NB4 (cell line): ENCODE measurements around the gene DNMT3A.

Experiments used
- DNase-seq: peaks from one replicate; pipeline ENCODE4 v3.0.0; 2010; ENCODE audit warnings: low read depth
- H3K4me3 ChIP-seq: one replicate; pipeline ENCODE4 v1.5.1; 2011; ENCODE audit warnings: mild to moderate bottlenecking, low read depth, low read length, moderate library complexity
- CTCF ChIP-seq: IDR thresholded peaks from one replicate; pipeline ENCODE4 v1.5.1; 2012; ENCODE audit warnings: low read depth, low read length
- MAX ChIP-seq: IDR thresholded peaks from 2 replicates; pipeline ENCODE4 v1.6.1; 2011; ENCODE audit warnings: low read depth, low read length
- MYC ChIP-seq: IDR thresholded peaks from 2 replicates; pipeline ENCODE4 v1.6.1; 2011; ENCODE audit warnings: low read depth, low read length
- POLR2A ChIP-seq: IDR thresholded peaks from 2 replicates; pipeline ENCODE4 v1.6.1; 2011; ENCODE audit warnings: mild to moderate bottlenecking; ENCODE audit not compliant: insufficient read length; ENCODE audit errors: extremely low read depth

Gene DNMT3A

GRCh38 chr2:25309402-25309801, 32.3 kb downstream of the DNMT3A start:
- DNase-seq = peak; percentile 84
- TF ChIP-seq MYC (no peak), CTCF (peak; percentile 63), MAX (no peak), POLR2A (no peak)
- no peak overlapping the region for H3K4me3 ChIP-seq

DNA sequence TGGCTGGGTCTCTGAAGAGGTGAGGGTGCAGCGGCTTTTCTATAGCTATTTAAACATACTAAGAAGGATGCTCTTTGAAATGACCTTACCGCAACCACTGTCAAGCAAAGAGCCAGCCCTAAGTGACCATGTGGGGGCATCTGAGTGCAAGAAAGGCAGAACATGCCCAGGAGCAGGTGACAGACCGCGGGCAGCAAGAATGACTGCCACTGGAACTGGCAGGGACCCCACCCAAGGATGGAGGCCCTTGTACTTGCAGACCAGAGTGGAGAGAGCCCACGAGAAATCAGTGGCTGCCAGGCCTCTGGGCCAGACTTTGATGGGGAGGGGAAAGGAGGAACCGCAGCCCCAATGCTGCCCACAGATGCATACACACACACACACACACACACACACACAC, 33.1 kb downstream of the DNMT3A start:
- no peak overlapping the region for H3K4me3 ChIP-seq
- no peak for TF ChIP-seq MYC
- TF ChIP-seq MAX = no peak
- TF ChIP-seq POLR2A = no peak
- TF ChIP-seq CTCF = no peak
- no peak for DNase-seq

DNA sequence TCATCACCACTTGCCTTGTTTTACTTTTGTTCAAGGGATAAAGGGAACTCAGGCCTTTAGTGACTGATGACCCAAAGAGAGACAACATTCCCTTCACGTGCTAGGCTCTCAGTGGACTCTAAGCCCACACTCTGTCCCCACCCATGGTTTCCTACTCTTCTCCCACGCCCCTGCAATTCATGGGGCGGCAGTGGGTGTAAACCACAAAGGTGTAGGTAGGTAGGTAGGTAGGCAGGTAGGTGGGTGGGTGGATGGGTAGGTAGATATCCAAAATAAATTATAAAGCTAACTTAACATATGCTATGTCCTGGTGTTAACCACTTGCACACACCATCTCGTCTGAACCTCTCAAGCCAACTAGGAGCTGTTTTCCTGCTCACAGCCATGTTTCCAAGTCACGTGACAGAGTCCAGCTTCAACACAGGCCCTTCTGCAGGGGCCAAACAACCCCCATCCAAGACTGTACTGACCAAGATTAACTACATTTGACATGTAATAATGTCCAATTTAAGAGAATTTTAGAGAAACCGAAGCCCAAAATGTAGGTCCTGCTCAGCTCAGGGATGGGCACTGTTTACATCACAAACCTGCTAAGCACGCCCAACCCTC, 33.7 kb downstream of the DNMT3A start:
- H3K4me3 ChIP-seq = no peak overlapping the region
- DNase-seq = no peak
- no peak for TF ChIP-seq POLR2A
- TF ChIP-seq MYC = no peak
- TF ChIP-seq CTCF = no peak
- no peak for TF ChIP-seq MAX

GRCh38 chr2:25306777-25307368, 34.9 kb downstream of the DNMT3A start:
- H3K4me3 ChIP-seq = no peak overlapping the region
- peak; percentile 81 for DNase-seq
- TF ChIP-seq CTCF (no peak), POLR2A (no peak), MAX (no peak), MYC (no peak)

DNA sequence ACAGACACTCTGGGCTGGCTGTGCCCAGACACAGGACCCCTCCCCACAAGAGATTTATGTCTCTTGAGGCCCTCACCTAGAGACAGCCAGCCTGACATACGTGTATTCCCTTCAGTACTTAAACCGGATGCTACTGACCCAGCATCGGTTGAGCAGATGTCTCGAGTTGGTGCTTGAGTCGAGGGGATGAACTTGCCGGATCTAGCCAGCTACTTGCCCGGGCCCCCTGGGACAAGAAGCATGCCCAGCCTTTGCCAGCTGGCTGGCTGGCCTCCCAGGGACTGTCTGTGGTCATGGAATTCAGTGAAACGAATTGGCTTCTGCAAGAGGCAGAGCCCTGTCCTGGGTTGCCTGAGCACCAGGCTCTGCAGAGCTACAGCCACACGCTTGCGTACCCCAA, 36.0 kb downstream of the DNMT3A start:
- no peak for TF ChIP-seq MAX
- no peak for TF ChIP-seq MYC
- no peak for TF ChIP-seq CTCF
- no peak for TF ChIP-seq POLR2A
- no peak for DNase-seq
- no peak overlapping the region for H3K4me3 ChIP-seq
